Fibroblast of skin of left biceps (primary cell): Measurements from ENCODE around the gene ENKD1.

ENCODE experiments used
- DNase-seq, 2 experiments: peaks; one replicate each; pipeline ENCODE4 v3.0.0-alpha.2; 2013; ENCODE audit warnings: low read depth in 2 of 2

The ENKD1 gene

GRCh38 chr16:67679935-67680897 is 13.7 kb upstream of the ENKD1 start:
- no peak for DNase-seq

GRCh38 chr16:67678354-67679023 is 11.9 kb upstream of the ENKD1 start:
- DNase-seq, result no peak

GRCh38 chr16:67677712-67678111 is 11.2 kb upstream of the ENKD1 start:
- DNase-seq, result no peak

GRCh38 chr16:67676939-67677338 is 10.4 kb upstream of the ENKD1 start:
- DNase-seq, result no peak

GRCh38 chr16:67676516-67676915 is 10.0 kb upstream of the ENKD1 start:
- no peak for DNase-seq

- DNase-seq, result no peak
Measured at GRCh38 chr16:67675999-67676398, 9.4 kb upstream of the ENKD1 start.

GRCh38 chr16:67675579-67675935 is 9.0 kb upstream of the ENKD1 start:
- no peak for DNase-seq

GRCh38 chr16:67674851-67675578 is 8.5 kb upstream of the ENKD1 start:
- no peak for DNase-seq

- no peak for DNase-seq
Measured at GRCh38 chr16:67673712-67674580, 7.4 kb upstream of the ENKD1 start.

- DNase-seq, result peak; percentile 7 to 16
Measured at GRCh38 chr16:67672739-67673662, 6.5 kb upstream of the ENKD1 start.

GRCh38 chr16:67672306-67672705 is 5.8 kb upstream of the ENKD1 start:
- no peak for DNase-seq

- DNase-seq, result no peak
Measured at GRCh38 chr16:67669499-67670101, 3.0 kb upstream of the ENKD1 start.

GRCh38 chr16:67668495-67669157 is 2.1 kb upstream of the ENKD1 start:
- DNase-seq, result no peak

GRCh38 chr16:67667817-67668494 is 1.4 kb upstream of the ENKD1 start:
- peak; percentile 70 to 73 for DNase-seq

- DNase-seq, result no peak
Measured at GRCh38 chr16:67667453-67667816, 885 bp upstream of the ENKD1 start.

- no peak for DNase-seq
Measured at GRCh38 chr16:67666032-67666551, 458 bp downstream of the ENKD1 start.

- no peak for DNase-seq
Measured at GRCh38 chr16:67665598-67665997, 952 bp downstream of the ENKD1 start.

GRCh38 chr16:67664871-67665270 is 1.7 kb downstream of the ENKD1 start:
- DNase-seq, result no peak

- DNase-seq, result no peak
Measured at GRCh38 chr16:67664258-67664657, 2.3 kb downstream of the ENKD1 start.
